HepG2 (cell line): ENCODE results near the gene GAL3ST2. TPM values are rescaled to one million over a fixed set of nuclear protein-coding genes. Genes with fewer than 3 reads are reported as not detected.
A peak's percentile ranks its signal among the peaks of the same experiment; 100 is the strongest.

Experiments
- AKAP8 ChIP-seq: sonication (generic); formaldehyde crosslinking; IDR thresholded peaks from 2 replicates; pipeline ENCODE4 v1.5.1; 2020; ENCODE audit warnings: mild to moderate bottlenecking, missing genetic modification reagents
- ARNTL ChIP-seq: sonication (generic); formaldehyde crosslinking; IDR thresholded peaks from 2 replicates; pipeline ENCODE4 v1.4.0; 2020; ENCODE audit warnings: mild to moderate bottlenecking, missing genetic modification reagents
- CCAR2 ChIP-seq: fragments of 200-400 bp; formaldehyde crosslinking; optimal IDR thresholded peaks from 2 replicates; pipeline ENCODE3; 2018; ENCODE audit warnings: low read depth, mild to moderate bottlenecking, low read length, moderate library complexity
- CCDC6 ChIP-seq: sonication (generic); formaldehyde crosslinking; IDR thresholded peaks from 2 replicates; pipeline ENCODE4 v1.8.1; 2022; ENCODE audit warnings: mild to moderate bottlenecking, missing genetic modification reagents, moderate library complexity
- EP300 ChIP-seq, 3 experiments: sonication (generic) in 1 of 3; formaldehyde crosslinking in 1 of 3; IDR thresholded peaks; 2 replicates each; pipeline versions ENCODE4 v1.5.1 to v1.6.1; 2011 to 2020; ENCODE audit warnings: low read depth in 2 of 3, low read length in 2 of 3, borderline replicate concordance in 1 of 3, improper control_type of control experiment in 1 of 3, mild to moderate bottlenecking in 1 of 3, missing genetic modification reagents in 1 of 3, moderate library complexity in 1 of 3
- GATAD1 ChIP-seq: IDR thresholded peaks from 2 replicates; pipeline ENCODE4 v1.6.1; 2016; ENCODE audit warnings: missing genetic modification reagents, missing compliant biosample characterization
- HHEX ChIP-seq: IDR thresholded peaks from 2 replicates; pipeline ENCODE4 v1.6.1; 2016; ENCODE audit warnings: control low read depth
- MEIS2 ChIP-seq: sonication (generic); formaldehyde crosslinking; IDR thresholded peaks from 2 replicates; pipeline ENCODE4 v1.9.0; 2021; ENCODE audit warnings: mild to moderate bottlenecking, missing genetic modification reagents
- NCOR1 ChIP-seq: fragments of 200-600 bp; sonication (generic); IDR thresholded peaks from 2 replicates; pipeline ENCODE4 v1.7.0; 2017; ENCODE audit warnings: antibody characterized with exemption, low read length, borderline replicate concordance
- NR1H2 ChIP-seq: sonication (generic); formaldehyde crosslinking; IDR thresholded peaks from 2 replicates; pipeline ENCODE4 v1.8.1; 2022; ENCODE audit warnings: low read depth, missing genetic modification reagents, borderline replicate concordance
- TAF15 ChIP-seq: fragments of 200-400 bp; formaldehyde crosslinking; IDR thresholded peaks from one replicate; pipeline ENCODE4 v1.6.1; 2018; ENCODE audit warnings: mild to moderate bottlenecking, low read depth, low read length; ENCODE audit not compliant: poor library complexity, severe bottlenecking
- ZNF616 ChIP-seq: sonication (generic); formaldehyde crosslinking; IDR thresholded peaks from 2 replicates; pipeline ENCODE4 v1.5.0; 2020; ENCODE audit warnings: low read depth, mild to moderate bottlenecking, missing genetic modification reagents
- ZNF782 ChIP-seq: sonication (generic); formaldehyde crosslinking; IDR thresholded peaks from 2 replicates; pipeline ENCODE4 v1.4.0; 2020; ENCODE audit warnings: missing genetic modification reagents, mild to moderate bottlenecking, borderline replicate concordance
- polyA plus RNA-seq, 8 experiments: library from polyadenylated mRNA; depleted of rRNA in 3 of 8; stranded (reverse) in 7 of 8; unstranded in 1 of 8; fragments of >200 nt; fragmentation: Illumina TruSeq in 4 of 8; extraction: Trizol in 4 of 8; gene quantifications; 2 replicates each; pipeline versions ENCODE4 v1.2.1 to v1.2.3, GENCODE V29; 2011 to 2016; ENCODE audit warnings: low read depth in 4 of 8, missing spikeins in 1 of 8, mixed read lengths in 1 of 8; ENCODE audit not compliant: insufficient read depth in 1 of 8
- total RNA-seq, 5 experiments: library from RNA; depleted of rRNA; stranded (reverse); fragments of >200 nt; fragmentation: Illumina TruSeq; extraction: Trizol; gene quantifications; 2 replicates each; pipeline ENCODE4 v1.2.3, GENCODE V29; 2016; ENCODE audit warnings: low read depth in 1 of 5
- TF ChIP-seq, protein P1 (sequence below): sonication (generic); formaldehyde crosslinking; IDR thresholded peaks from 2 replicates; pipeline ENCODE4 v1.4.0; 2020; ENCODE audit warnings: mild to moderate bottlenecking, low read depth, missing genetic modification reagents
- TF ChIP-seq, protein P2 (sequence below): sonication (generic); formaldehyde crosslinking; IDR thresholded peaks from 2 replicates; pipeline ENCODE4 v1.4.0; 2020; ENCODE audit warnings: missing genetic modification reagents, borderline replicate concordance
- TF ChIP-seq, protein P3 (sequence below): sonication (generic); formaldehyde crosslinking; IDR thresholded peaks from 2 replicates; pipeline ENCODE4 v1.4.0; 2020; ENCODE audit warnings: missing genetic modification reagents
- TF ChIP-seq, protein P4 (sequence below): sonication (generic); formaldehyde crosslinking; IDR thresholded peaks from 2 replicates; pipeline ENCODE4 v1.4.0; 2020; ENCODE audit warnings: low read depth, missing genetic modification reagents

Gene GAL3ST2
- total and polyA plus RNA-seq, 2 of the 13 experiments (the other 11 are each of a cell fraction or from before 2014, with no cell fraction given), result 0.17 to 0.20 TPM

DNA sequence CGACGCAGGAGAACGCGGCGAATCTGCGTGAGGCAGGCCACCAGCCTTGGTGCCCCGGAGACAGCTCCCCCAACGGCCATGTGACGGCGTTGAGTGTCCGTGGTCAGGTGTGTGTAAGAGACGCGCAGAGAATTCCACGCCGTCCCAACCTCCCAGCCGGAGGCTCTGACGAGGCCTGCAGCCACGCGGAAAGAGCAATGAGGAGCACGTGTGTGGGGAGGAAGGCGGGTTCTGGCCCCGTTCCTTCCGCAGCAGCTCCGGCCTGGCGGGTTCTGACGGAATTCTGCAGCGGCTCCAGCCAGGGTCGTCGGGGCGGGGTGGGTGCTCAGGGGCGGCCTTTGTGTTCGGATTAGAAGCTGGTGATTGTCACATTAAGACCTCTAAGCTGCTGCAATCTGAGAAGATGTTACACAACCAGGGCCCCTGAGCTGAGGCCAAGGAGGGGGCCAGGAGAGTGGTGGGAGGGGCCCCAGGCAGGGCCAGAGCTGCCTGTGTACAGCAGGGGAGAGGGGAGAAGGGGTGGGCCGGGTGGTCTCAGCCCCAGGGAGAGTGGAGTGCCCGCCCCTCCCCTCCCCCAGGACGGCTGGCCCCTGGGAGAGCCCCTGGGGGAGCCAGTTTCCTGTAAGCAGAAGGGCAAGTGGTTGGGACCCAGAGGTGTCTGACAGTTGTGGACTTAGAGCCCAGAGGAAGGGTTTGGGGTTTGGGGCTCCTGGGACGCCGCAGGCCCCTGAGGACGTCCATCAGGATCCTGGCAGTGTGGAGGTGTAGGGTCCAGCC lies 5.1 kb upstream of the GAL3ST2 start (continued):
- TF ChIP-seq ZNF616 (CRISPR knock-in tag) (peak; percentile 95), NR1H2 (CRISPR knock-in tag) (no peak), EP300 (IDR thresholded peaks at IDR 0.05; ENCODE audit: low read depth in 2 of 2, low read length in 2 of 2) (peak in 1 of 2 experiments; percentile 77; a peak in 2 of 4 replicates), EP300 (CRISPR knock-in tag; IDR thresholded peaks at IDR 0.05; ENCODE audit: borderline replicate concordance) (peak; percentile 23; the same call in 1 of the 2 replicates), CCAR2 (no peak), TAF15 (peak; percentile 96), AKAP8 (CRISPR knock-in tag) (no peak; the same call in 1 of the 2 replicates), ZNF782 (CRISPR knock-in tag) (no peak), ARNTL (CRISPR knock-in tag) (peak; percentile 91), HHEX (CRISPR knock-in tag) (peak; percentile 4; the same call in 1 of the 2 replicates), CCDC6 (CRISPR knock-in tag) (peak; percentile 87), MEIS2 (CRISPR knock-in tag) (peak; percentile 33), GATAD1 (CRISPR knock-in tag) (peak; percentile 31; the same call in 1 of the 2 replicates), NCOR1 (no peak)
- TF ChIP-seq, protein P1, sequence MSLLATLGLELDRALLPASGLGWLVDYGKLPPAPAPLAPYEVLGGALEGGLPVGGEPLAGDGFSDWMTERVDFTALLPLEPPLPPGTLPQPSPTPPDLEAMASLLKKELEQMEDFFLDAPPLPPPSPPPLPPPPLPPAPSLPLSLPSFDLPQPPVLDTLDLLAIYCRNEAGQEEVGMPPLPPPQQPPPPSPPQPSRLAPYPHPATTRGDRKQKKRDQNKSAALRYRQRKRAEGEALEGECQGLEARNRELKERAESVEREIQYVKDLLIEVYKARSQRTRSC, result no peak; the same call in 1 of the 2 replicates
- TF ChIP-seq, protein P2, sequence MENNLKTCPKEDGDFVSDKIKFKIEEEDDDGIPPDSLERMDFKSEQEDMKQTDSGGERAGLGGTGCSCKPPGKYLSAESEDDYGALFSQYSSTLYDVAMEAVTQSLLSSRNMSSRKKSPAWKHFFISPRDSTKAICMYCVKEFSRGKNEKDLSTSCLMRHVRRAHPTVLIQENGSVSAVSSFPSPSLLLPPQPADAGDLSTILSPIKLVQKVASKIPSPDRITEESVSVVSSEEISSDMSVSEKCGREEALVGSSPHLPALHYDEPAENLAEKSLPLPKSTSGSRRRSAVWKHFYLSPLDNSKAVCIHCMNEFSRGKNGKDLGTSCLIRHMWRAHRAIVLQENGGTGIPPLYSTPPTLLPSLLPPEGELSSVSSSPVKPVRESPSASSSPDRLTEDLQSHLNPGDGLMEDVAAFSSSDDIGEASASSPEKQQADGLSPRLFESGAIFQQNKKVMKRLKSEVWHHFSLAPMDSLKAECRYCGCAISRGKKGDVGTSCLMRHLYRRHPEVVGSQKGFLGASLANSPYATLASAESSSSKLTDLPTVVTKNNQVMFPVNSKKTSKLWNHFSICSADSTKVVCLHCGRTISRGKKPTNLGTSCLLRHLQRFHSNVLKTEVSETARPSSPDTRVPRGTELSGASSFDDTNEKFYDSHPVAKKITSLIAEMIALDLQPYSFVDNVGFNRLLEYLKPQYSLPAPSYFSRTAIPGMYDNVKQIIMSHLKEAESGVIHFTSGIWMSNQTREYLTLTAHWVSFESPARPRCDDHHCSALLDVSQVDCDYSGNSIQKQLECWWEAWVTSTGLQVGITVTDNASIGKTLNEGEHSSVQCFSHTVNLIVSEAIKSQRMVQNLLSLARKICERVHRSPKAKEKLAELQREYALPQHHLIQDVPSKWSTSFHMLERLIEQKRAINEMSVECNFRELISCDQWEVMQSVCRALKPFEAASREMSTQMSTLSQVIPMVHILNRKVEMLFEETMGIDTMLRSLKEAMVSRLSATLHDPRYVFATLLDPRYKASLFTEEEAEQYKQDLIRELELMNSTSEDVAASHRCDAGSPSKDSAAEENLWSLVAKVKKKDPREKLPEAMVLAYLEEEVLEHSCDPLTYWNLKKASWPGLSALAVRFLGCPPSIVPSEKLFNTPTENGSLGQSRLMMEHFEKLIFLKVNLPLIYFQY (CRISPR knock-in tag), result 0 out of 2 replicates have a peak, but pooled peaks have one; percentile 19
- TF ChIP-seq, protein P3, sequence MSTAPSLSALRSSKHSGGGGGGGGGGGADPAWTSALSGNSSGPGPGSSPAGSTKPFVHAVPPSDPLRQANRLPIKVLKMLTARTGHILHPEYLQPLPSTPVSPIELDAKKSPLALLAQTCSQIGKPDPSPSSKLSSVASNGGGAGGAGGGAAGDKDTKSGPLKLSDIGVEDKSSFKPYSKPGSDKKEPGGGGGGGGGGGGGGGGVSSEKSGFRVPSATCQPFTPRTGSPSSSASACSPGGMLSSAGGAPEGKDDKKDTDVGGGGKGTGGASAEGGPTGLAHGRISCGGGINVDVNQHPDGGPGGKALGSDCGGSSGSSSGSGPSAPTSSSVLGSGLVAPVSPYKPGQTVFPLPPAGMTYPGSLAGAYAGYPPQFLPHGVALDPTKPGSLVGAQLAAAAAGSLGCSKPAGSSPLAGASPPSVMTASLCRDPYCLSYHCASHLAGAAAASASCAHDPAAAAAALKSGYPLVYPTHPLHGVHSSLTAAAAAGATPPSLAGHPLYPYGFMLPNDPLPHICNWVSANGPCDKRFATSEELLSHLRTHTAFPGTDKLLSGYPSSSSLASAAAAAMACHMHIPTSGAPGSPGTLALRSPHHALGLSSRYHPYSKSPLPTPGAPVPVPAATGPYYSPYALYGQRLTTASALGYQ (CRISPR knock-in tag), result no peak
- TF ChIP-seq, protein P4, sequence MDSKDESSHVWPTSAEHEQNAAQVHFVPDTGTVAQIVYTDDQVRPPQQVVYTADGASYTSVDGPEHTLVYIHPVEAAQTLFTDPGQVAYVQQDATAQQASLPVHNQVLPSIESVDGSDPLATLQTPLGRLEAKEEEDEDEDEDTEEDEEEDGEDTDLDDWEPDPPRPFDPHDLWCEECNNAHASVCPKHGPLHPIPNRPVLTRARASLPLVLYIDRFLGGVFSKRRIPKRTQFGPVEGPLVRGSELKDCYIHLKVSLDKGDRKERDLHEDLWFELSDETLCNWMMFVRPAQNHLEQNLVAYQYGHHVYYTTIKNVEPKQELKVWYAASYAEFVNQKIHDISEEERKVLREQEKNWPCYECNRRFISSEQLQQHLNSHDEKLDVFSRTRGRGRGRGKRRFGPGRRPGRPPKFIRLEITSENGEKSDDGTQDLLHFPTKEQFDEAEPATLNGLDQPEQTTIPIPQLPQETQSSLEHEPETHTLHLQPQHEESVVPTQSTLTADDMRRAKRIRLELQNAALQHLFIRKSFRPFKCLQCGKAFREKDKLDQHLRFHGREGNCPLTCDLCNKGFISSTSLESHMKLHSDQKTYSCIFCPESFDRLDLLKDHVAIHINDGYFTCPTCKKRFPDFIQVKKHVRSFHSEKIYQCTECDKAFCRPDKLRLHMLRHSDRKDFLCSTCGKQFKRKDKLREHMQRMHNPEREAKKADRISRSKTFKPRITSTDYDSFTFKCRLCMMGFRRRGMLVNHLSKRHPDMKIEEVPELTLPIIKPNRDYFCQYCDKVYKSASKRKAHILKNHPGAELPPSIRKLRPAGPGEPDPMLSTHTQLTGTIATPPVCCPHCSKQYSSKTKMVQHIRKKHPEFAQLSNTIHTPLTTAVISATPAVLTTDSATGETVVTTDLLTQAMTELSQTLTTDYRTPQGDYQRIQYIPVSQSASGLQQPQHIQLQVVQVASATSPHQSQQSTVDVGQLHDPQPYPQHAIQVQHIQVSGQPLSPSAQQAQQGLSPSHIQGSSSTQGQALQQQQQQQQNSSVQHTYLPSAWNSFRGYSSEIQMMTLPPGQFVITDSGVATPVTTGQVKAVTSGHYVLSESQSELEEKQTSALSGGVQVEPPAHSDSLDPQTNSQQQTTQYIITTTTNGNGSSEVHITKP (CRISPR knock-in tag), result no peak; the same call in 1 of the 2 replicates
